Brain microvascular endothelial cell (primary cell): ENCODE data around the gene FGF8.

Source experiments
- DNase-seq: peaks from one replicate; pipeline ENCODE4 v3.0.0-alpha.2; 2020
- H3K27ac ChIP-seq: fragments of 250-450 bp; sonication (Bioruptor Pico); 2 replicates; pipeline ENCODE4 v1.5.1; 2020; ENCODE audit warnings: mild to moderate bottlenecking, moderate library complexity
- H3K27me3 ChIP-seq: fragments of 250-450 bp; sonication (Bioruptor Pico); replicated peaks from 2 replicates; pipeline ENCODE4 v1.5.1; 2020; ENCODE audit warnings: mild to moderate bottlenecking
- H3K36me3 ChIP-seq: fragments of 250-450 bp; sonication (Bioruptor Pico); replicated peaks from 2 replicates; pipeline ENCODE4 v1.5.1; 2020; ENCODE audit warnings: mild to moderate bottlenecking
- H3K4me3 ChIP-seq: 2 replicates; pipeline ENCODE4 v1.5.1; 2011; ENCODE audit warnings: low read depth, mild to moderate bottlenecking, control low read depth, low read length, moderate library complexity
- CTCF ChIP-seq: IDR thresholded peaks from 2 replicates; pipeline ENCODE4 v1.5.1; 2011; ENCODE audit warnings: low read depth, mild to moderate bottlenecking, moderate library complexity, low read length, control low read depth, inconsistent platforms; ENCODE audit errors: missing control alignments
- in situ Hi-C: cut with HindIII; loops from 2 replicates; pipeline ENCODE4 v1.10.0; 2017; ENCODE audit warnings: low sequenced_read_pairs, low pct_ligation_motif_present

The FGF8 gene

GRCh38 chr10:101720606-101721230 lies 55.2 kb downstream of the FGF8 start:
- TF ChIP-seq CTCF = no peak
- in situ Hi-C loops = no loop called here
- DNase-seq = no peak
- H3K27me3 ChIP-seq = no peaks in the 10 kb centered on the region
- no peaks in the 10 kb centered on the region for H3K36me3 ChIP-seq
- H3K4me3 ChIP-seq = no peak overlapping the region
- no peak overlapping the region for H3K27ac ChIP-seq
